GM19043 (cell line): ENCODE measurements around the gene NR2F1.
"Not testable (repeated sequence)": the region's sequence is repeated elsewhere in the genome, so short reads cannot be mapped to it uniquely, and the experiment has no call there.

Experiments
- ATAC-seq: cut with Tn5 transposase; IDR thresholded peaks from one replicate; pipeline ENCODE4 v1.9.1; 2021; ENCODE audit warnings: low read depth; ENCODE audit not compliant: unreplicated experiment

NR2F1 gene

GRCh38 chr5:93582677-93583438 is at the start of gene NR2F1:
Gene NR2F1, plus strand, starts transcription at chr5:93583222. Its CDS starts 1,802 bp downstream, at chr5:93585024.
- no peak for ATAC-seq

- ATAC-seq, result no peak
Measured at GRCh38 chr5:93545872-93546271, 37.1 kb upstream of the NR2F1 start.

DNA sequence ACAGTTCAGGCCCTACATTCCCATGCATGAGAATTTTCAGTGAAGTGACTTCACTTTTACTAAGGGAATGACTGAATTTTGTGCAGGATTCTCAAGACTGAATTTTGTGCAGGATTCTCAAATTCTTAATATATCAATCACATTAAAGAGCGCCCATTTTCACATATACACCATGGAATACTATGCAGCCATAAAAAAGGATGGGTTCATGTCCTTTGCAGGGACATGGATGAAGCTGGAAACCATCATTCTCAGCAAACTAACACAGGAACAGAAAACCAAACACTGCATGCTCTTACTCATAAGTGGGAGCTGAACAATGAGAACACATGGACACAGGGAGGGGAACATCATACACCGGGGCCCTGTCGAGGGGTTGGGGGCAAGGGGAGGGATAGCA is 33.4 kb upstream of the NR2F1 start:
- not testable (repeated sequence) for ATAC-seq

GRCh38 chr5:93557021-93557604 is 25.9 kb upstream of the NR2F1 start:
- no peak for ATAC-seq

DNA sequence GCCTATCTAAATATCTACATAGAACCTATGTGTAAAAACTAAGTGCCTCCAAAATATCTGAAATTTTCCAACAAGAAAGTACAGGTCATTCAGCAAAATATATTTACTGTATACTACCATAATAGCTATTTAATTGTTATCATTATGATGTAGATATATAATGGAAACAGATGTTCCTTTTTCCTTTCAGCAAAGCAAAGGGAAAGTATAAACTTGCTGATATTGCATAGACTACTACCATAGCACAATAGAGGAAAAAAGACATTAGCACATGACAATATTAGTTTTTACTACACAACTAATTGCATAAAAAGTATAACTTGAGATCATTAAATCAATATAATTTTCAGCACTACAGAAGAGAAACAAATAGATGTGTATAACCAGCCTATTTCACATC is 16.9 kb upstream of the NR2F1 start:
- no peak for ATAC-seq

GRCh38 chr5:93567424-93567823 is 15.6 kb upstream of the NR2F1 start:
- ATAC-seq, result no peak

- ATAC-seq, result no peak
Measured at GRCh38 chr5:93569300-93570160, 13.5 kb upstream of the NR2F1 start.

DNA sequence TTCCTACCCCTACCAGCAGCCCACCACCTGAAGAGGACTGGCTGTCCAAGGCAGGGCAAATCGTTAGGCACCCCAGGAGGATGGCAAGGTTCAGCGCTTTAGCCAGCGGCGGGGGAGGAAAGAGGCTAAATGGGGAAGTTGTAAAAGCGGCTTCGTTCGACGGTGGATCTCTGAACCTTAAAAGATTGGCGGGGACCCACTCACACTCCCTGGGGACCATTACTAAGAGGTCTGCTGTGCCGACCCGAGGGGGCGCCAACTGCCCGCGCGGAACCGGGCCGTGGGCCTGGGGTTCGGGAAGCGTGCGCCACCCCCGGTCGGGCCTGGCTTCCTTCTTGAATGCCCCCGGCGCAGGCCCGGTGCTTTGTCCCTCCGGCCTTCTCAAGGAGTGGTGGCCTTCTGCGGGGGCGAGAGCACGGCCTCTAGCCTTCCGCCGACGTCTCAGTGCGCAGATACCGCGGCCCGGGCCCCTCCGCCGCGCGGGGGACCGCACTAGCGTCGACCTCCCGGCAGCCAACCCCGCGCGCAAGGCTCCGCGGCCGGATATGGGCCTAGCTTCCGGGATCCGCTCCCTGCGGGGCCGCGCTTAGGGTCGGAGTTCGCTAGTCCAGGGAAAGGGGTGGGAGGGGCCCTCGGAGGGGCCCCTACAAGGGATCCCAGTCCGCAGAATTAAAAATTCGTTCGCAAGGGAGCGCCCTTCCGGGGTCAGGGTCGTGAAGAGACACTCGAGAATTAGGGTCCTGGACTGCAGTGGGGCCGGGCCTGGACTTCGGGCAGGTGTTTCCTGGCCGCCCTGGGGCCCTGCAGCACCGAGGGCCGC is 12.5 kb upstream of the NR2F1 start:
- ATAC-seq, result peak; percentile 44

DNA sequence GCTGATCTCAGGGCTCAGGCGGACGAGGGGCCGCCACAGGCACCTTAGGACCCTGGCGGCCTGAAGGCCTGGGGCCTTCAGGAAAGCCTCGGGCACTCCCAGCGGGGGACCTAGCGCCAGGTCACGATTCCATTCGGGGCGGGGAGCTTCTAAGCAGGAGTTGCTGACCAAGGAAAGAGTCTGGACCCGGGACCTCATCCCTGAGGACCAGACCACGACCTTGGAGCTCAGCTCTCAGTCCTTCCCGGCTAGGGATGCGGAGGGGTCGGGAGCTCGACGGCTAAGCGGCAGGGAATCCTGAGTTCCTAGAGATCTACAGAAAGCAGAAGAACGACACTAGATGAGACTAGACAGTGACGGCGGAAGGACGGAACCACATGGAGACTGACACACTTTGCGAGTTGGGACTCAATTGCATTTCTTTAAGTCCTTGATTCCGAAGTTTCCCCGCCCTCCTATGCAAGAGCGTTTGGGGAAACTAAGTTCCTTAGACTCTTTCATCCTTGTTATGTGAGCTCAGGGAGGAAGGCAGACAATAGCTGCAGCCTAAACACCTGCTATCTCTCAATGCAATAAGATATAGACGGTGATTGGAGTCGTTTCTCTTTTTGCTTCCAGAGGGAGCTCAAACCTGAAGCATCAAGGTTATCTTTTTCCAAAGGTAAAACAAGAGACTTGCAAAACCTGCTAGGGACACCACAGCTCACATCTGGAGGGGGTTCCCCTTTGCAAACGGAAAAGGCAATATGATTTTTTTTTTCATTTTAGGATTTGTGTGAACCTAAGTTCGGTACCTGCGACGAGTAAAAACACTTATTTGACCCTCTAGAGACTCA is 11.7 kb upstream of the NR2F1 start:
- ATAC-seq, result no peak

GRCh38 chr5:93572101-93572607 is 10.9 kb upstream of the NR2F1 start:
- ATAC-seq, result no peak

GRCh38 chr5:93572608-93573353 is 10.2 kb upstream of the NR2F1 start:
- ATAC-seq, result no peak

GRCh38 chr5:93573354-93574351 is 9.4 kb upstream of the NR2F1 start:
- ATAC-seq, result no peak

GRCh38 chr5:93574491-93575305 is 8.3 kb upstream of the NR2F1 start:
- no peak for ATAC-seq

GRCh38 chr5:93575461-93576414 is 7.3 kb upstream of the NR2F1 start:
- no peak for ATAC-seq

- ATAC-seq, result no peak
Measured at GRCh38 chr5:93576994-93577853, 5.8 kb upstream of the NR2F1 start.
